HFFc6 (cell line): ENCODE data around the gene NUB1. TPM values are rescaled to one million over a fixed set of nuclear protein-coding genes. Genes with fewer than 3 reads are reported as not detected.
A peak's percentile ranks its signal among the peaks of the same experiment; 100 is the strongest.

Source experiments
- DNase-seq: peaks from one replicate; pipeline ENCODE4 v3.0.0-alpha.2; 2018
- H3K27ac Mint-ChIP-seq: 2 replicates; pipeline ENCODE4 v1.8.0; 2020; ENCODE audit warnings: mild to moderate bottlenecking, mixed read lengths
- H3K27me3 Mint-ChIP-seq: 2 replicates; pipeline ENCODE4 v1.8.0; 2021; ENCODE audit warnings: mild to moderate bottlenecking, moderate library complexity, mixed read lengths; ENCODE audit not compliant: insufficient read depth
- H3K36me3 Mint-ChIP-seq: 2 replicates; pipeline ENCODE4 v1.8.0; 2021; ENCODE audit warnings: low read depth, mixed read lengths
- H3K4me1 Mint-ChIP-seq: 2 replicates; pipeline ENCODE4 v1.8.0; 2020; ENCODE audit warnings: low read depth, mixed read lengths
- H3K4me3 Mint-ChIP-seq: 2 replicates; pipeline ENCODE4 v1.8.0; 2020; ENCODE audit warnings: mild to moderate bottlenecking, moderate library complexity, mixed read lengths
- H3K9me3 Mint-ChIP-seq: 2 replicates; pipeline ENCODE4 v1.8.0; 2020; ENCODE audit warnings: mild to moderate bottlenecking, mixed read lengths
- total RNA-seq, 6 experiments: library from RNA; stranded (reverse); fragmentation: NEBNext Ultra II Directional; extraction: Animal tissue kit (Norgen Biotek cat#: 25700); gene quantifications; 2 replicates in 1 of 6; 3 replicates in 5 of 6; pipeline ENCODE4 v1.2.3, GENCODE V29; 2021
- TF ChIP-seq, protein P1 (sequence below): fragments of 200-600 bp; sonication (generic); IDR thresholded peaks from 2 replicates; pipeline ENCODE4 v1.5.0; 2021; ENCODE audit warnings: antibody characterized with exemption, mild to moderate bottlenecking

Gene NUB1
- total RNA-seq, 6 experiments from 2014 or later: 30.6 to 37.8 (median 34.8) TPM

GRCh38 chr7:151311294-151311864 is 30.2 kb upstream of the NUB1 start:
- TF ChIP-seq, protein P1, sequence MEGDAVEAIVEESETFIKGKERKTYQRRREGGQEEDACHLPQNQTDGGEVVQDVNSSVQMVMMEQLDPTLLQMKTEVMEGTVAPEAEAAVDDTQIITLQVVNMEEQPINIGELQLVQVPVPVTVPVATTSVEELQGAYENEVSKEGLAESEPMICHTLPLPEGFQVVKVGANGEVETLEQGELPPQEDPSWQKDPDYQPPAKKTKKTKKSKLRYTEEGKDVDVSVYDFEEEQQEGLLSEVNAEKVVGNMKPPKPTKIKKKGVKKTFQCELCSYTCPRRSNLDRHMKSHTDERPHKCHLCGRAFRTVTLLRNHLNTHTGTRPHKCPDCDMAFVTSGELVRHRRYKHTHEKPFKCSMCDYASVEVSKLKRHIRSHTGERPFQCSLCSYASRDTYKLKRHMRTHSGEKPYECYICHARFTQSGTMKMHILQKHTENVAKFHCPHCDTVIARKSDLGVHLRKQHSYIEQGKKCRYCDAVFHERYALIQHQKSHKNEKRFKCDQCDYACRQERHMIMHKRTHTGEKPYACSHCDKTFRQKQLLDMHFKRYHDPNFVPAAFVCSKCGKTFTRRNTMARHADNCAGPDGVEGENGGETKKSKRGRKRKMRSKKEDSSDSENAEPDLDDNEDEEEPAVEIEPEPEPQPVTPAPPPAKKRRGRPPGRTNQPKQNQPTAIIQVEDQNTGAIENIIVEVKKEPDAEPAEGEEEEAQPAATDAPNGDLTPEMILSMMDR: peak; percentile 62
- no peak for DNase-seq
- H3K9me3 Mint-ChIP-seq: no peaks in the 10 kb centered on the region
- H3K27me3 Mint-ChIP-seq: peaks cover under 1% of the 10 kb centered on the region; the same call in 1 of the 2 replicates
- H3K4me1 Mint-ChIP-seq: peaks cover 9% of the 10 kb centered on the region
- H3K27ac Mint-ChIP-seq: no peak overlapping the region
- H3K36me3 Mint-ChIP-seq: no peaks in the 10 kb centered on the region
- no peak overlapping the region for H3K4me3 Mint-ChIP-seq

GRCh38 chr7:151312356-151312755 is 29.3 kb upstream of the NUB1 start:
- H3K4me3 Mint-ChIP-seq: no peak overlapping the region

DNA sequence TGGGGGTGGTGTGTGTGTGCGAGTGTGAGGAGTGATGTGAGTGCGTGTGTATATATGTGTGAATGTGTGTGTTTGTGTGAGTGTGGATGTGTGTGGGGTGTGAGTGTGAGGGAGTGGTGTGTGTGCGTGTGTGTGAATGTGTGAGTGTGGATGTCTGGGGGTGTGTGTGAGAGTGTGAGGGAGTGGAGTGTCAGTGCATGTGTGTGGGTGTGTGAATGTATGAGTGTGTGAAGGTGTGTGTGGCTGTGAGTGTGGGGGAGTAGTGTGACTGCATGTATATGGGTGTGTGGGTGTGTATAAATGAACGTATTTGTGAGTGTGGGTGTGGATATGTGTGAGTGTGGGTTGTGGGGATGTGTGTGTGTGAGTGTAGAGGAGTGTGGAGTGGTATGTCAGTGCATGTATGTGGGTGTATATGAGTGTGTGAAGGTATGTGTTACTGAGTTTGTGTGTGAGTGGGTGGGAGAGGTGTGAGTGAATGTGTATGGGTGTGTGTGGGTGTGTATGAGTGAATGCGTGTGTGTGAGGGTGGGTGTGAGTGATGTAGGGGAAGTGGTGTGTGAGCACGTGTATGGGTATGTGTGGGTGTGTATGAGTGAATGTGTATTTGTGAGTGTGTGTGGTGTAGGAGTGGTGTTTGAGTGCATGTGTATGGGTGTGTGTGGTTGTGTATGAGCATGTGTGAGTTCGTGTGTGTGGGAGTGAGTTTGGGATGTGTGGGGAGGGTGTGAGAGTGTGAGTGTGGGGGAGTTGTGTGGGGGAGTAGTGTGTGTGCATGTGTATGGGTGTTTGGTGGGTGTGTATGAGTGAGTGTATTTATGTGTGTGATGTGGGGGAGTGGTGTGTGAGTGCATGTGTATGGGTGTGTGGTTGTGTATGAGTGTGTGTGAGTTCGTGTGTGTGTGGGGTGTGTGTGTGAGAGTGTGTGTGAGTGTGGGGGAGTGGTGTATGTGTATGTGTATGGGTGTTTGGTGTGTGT is 28.5 kb upstream of the NUB1 start:
- no peaks in the 10 kb centered on the region for H3K9me3 Mint-ChIP-seq
- TF ChIP-seq, protein P1: no peak

More at GRCh38 chr7:151312356-151312755, 29.3 kb upstream of the NUB1 start:
- H3K27me3 Mint-ChIP-seq: peaks cover 6% of the 10 kb centered on the region; the same call in 1 of the 2 replicates
- H3K9me3 Mint-ChIP-seq: no peaks in the 10 kb centered on the region
- DNase-seq: no peak
- no peak overlapping the region for H3K27ac Mint-ChIP-seq
- peaks cover 9% of the 10 kb centered on the region for H3K4me1 Mint-ChIP-seq
- no peaks in the 10 kb centered on the region for H3K36me3 Mint-ChIP-seq
- TF ChIP-seq, protein P1: no peak

DNA sequence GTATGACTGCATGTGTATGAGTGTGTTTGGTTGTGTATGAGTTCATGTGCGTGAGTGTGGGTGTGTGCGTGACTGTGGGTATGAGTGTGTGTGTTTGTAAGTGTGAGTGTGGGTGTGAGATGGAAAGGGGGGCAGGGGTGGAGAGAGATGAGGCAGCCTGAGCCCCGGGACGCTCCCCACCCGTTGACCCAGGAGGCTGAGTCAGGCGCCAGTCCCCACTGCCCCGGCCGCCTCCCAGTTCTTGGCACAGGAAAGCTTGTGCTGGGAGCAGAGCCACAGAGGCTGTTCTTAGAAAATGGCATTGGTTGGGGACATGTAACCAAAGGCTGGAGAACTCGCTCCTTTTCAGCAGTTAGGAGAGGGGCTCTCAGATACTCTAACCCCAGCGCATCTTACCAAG is 27.8 kb upstream of the NUB1 start:
- TF ChIP-seq, protein P1: no peak
- H3K4me1 Mint-ChIP-seq: peaks cover 9% of the 10 kb centered on the region
- no peak overlapping the region for H3K27ac Mint-ChIP-seq
- peaks cover 5% of the 10 kb centered on the region for H3K9me3 Mint-ChIP-seq
- peaks cover 3% of the 10 kb centered on the region for H3K36me3 Mint-ChIP-seq
- peaks cover 17% of the 10 kb centered on the region for H3K27me3 Mint-ChIP-seq
- no peak overlapping the region for H3K4me3 Mint-ChIP-seq
- DNase-seq: peak; percentile 14

More for the DNA sequence above, 28.5 kb upstream of the NUB1 start:
- Mint-ChIP-seq H3K4me3 (no peak overlapping the region), H3K36me3 (no peaks in the 10 kb centered on the region), H3K27me3 (peaks cover 13% of the 10 kb centered on the region), H3K27ac (no peak overlapping the region), H3K4me1 (peaks cover 9% of the 10 kb centered on the region)
- DNase-seq: no peak

DNA sequence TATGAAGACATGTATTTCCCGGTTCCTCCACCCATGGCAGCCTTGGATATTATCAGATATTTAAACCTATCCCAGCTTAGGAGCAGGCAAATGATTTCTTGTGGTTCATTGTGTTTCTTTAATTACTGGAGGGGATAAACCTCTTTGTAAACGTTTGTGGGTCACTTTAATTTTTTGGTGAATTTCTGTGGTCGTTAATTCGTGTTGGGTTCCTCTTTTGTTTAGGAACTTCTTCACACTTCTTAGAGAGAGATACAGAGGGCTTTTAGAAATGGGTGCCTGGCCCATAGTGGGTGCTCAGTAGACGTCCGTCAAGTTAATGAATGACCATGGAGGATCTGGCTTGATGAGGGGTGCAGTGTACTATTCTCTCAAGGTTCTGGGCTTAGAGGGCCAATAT is 27.2 kb upstream of the NUB1 start:
- H3K27ac Mint-ChIP-seq: no peak overlapping the region
- peaks cover 10% of the 10 kb centered on the region for H3K9me3 Mint-ChIP-seq
- TF ChIP-seq, protein P1: no peak

More for the DNA sequence above, 27.2 kb upstream of the NUB1 start:
- no peak for DNase-seq
- Mint-ChIP-seq H3K4me1 (peaks cover 3% of the 10 kb centered on the region), H3K36me3 (peaks cover 8% of the 10 kb centered on the region), H3K27me3 (peaks cover 21% of the 10 kb centered on the region), H3K4me3 (no peak overlapping the region)
